Posterior cingulate gyrus (tissue), 11 donors: ENCODE results near the gene POLR2A.

Experiments used
- DNase-seq, 10 donors: peaks; one replicate each; pipeline versions ENCODE4 v3.0.0 to v3.0.0-alpha.2; 2020 to 2021; ENCODE audit warnings: mixed read lengths in 3 of 10
- intact Hi-C: fragments of 100-400 bp; cut with DNase I; formaldehyde crosslinking; loops from one replicate; pipeline ENCODE4 v1.15.1; 2023

Gene POLR2A

DNA sequence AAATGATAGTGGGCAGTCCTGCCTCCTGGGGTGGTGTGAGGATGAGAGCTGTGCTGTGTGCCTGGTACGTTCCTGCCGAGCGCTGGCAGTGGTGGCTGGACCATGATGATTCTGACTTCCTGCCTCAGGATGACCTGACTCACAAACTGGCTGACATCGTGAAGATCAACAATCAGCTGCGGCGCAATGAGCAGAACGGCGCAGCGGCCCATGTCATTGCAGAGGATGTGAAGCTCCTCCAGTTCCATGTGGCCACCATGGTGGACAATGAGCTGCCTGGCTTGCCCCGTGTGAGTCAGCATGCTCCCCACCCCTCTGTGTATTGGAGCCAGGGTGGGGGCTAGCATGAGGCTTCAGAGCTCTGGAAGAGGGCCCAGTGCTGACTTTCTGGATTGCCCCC lies 13.1 kb downstream of the POLR2A start:
- DNase-seq, result peak in 1 of 10 donors; percentile 59
- intact Hi-C loops, result no loop called here

DNA sequence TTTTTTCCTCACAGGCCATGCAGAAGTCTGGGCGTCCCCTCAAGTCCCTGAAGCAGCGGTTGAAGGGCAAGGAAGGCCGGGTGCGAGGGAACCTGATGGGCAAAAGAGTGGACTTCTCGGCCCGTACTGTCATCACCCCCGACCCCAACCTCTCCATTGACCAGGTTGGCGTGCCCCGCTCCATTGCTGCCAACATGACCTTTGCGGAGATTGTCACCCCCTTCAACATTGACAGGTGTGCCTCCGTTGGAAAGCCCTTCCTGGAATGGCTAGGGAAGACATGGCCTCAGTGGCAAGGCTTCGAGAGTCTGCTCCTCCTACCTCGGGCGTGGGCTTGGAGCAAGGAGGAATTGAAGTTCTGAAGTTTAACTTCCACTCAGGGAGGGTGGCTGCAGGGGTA lies 13.5 kb downstream of the POLR2A start:
- intact Hi-C loops, result no loop called here
- DNase-seq, result peak in 1 of 10 donors; percentile 74

DNA sequence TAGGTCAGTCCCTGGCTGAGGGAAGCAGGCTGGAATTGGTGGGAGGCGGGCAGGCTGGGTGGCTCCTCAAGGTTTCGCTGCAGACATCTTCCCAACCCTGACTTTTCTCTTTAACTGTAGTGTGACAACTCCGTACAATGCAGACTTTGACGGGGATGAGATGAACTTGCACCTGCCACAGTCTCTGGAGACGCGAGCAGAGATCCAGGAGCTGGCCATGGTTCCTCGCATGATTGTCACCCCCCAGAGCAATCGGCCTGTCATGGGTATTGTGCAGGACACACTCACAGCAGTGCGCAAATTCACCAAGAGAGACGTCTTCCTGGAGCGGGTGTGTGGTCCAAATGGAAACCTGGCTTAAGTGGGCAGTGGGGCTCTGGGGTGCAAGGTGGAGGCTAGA lies 15.0 kb downstream of the POLR2A start:
- DNase-seq, result peak in 1 of 10 donors; percentile 52
- intact Hi-C loops, result no loop called here

DNA sequence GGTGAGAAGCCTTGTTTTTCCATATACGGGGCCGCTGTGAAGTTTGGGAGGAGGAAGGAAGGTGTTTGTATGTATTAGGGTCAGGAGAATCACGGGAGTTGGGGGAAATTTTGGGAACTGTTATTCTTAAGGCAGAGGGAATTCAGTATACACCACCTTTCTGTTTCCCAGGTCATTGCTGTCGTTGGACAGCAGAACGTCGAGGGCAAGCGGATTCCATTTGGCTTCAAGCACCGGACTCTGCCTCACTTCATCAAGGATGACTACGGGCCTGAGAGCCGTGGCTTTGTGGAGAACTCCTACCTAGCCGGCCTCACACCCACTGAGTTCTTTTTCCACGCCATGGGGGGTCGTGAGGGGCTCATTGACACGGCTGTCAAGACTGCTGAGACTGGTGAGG lies 17.6 kb downstream of the POLR2A start:
- peak in 1 of 10 donors; percentile 35 for DNase-seq
- intact Hi-C loops, result no loop called here

DNA sequence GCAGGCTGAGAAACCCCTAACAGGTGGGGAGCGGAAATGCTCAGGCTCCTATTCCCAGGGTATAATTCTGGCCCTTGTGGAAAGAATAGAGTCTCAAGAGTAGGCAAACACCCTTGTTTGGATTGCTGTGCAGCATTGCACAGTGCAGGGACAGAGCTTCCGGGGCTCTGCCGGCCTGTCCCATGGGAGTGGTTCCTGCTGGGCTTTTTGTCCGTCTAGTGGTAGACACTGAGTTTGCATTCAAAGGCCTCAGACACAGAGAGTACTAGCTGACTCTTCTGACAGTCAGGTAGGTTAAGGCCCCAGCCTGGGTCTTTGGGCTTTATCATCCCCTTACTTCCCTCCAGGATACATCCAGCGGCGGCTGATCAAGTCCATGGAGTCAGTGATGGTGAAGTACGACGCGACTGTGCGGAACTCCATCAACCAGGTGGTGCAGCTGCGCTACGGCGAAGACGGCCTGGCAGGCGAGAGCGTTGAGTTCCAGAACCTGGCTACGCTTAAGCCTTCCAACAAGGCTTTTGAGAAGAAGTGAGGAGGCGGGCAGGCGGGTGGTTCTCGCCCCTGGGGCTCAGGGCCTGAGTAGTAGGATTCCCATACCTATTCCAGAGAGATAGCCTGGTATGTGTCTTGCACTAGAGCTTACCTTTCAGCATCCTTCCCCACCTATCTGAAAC lies 18.1 kb downstream of the POLR2A start:
- intact Hi-C loops, result no loop called here

DNA sequence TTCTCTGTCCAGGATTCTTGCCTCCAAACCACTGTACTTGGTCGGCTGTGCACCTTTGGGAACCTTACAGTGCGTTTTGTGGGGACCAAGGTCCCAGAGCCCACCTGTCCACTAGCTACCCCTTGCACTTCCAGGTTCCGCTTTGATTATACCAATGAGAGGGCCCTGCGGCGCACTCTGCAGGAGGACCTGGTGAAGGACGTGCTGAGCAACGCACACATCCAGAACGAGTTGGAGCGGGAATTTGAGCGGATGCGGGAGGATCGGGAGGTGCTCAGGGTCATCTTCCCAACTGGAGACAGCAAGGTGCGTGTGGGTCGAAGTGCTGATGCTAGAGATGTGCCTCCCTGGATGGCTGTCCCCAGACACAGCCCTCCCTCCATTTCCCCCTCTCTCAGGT lies 18.8 kb downstream of the POLR2A start:
- peak in 1 of 10 donors; percentile 70 for DNase-seq
- intact Hi-C loops, result no loop called here

More for the DNA sequence above, 18.1 kb downstream of the POLR2A start:
- DNase-seq, result peak in 1 of 10 donors; percentile 72

DNA sequence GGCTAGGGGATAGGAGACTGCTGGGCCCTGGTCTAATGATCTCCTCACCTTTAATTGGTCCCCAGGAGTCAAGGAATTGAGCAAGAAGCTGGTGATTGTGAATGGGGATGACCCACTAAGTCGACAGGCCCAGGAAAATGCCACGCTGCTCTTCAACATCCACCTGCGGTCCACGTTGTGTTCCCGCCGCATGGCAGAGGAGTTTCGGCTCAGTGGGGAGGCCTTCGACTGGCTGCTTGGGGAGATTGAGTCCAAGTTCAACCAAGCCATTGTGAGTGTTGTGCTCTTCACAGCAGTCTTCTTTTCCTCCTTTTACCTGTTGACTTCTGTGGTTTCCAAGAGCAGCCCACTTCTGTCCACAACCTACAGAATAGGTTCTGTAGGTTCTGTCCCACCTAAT lies 19.4 kb downstream of the POLR2A start:
- intact Hi-C loops, result no loop called here
- DNase-seq, result peak in 1 of 10 donors; percentile 36

DNA sequence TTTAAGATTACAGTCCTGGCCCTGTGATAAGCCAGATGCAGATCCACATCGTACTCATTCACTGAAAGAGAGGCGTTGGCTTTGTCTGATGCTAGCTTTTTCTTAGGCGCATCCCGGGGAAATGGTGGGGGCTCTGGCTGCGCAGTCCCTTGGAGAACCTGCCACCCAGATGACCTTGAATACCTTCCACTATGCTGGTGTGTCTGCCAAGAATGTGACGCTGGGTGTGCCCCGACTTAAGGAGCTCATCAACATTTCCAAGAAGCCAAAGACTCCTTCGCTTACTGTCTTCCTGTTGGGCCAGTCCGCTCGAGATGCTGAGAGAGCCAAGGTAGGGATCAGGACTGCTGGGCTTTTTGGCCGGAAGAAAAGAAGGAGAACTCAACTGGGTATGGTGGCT lies 24.0 kb downstream of the POLR2A start:
- DNase-seq, result no peak
- intact Hi-C loops, result no loop called here

DNA sequence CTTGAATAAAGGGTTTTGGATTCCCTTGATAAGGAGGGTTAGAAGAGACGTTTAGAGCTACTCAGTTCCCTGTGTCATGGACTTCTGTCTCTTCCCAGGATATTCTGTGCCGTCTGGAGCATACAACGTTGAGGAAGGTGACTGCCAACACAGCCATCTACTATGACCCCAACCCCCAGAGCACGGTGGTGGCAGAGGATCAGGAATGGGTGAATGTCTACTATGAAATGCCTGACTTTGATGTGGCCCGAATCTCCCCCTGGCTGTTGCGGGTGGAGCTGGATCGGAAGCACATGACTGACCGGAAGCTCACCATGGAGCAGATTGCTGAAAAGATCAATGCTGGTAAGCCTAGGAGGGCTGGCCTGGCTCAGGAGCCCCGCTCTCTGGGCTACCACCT lies 24.7 kb downstream of the POLR2A start:
- DNase-seq, result no peak
- intact Hi-C loops, result no loop called here

DNA sequence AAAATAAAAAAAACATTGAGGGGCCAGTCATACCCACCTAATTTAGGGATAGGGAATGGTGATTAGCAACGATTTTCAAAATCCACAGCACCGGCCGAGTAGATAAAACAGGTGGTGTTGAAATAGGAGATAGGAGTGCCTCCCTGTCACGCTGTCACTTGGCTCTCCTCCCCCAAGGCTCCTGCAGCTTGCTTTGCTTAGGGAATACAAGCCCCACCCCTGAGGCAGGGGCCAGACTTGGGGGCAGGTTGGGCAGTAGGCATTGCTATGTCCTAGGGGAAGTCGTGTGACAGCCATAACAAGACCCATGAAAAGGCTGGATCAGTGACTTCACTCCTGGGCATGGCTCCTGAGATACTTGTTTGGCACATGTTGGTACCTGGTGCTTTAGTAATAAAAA lies 25.8 kb downstream of the POLR2A start:
- intact Hi-C loops, result no loop called here
- DNase-seq, result no peak

DNA sequence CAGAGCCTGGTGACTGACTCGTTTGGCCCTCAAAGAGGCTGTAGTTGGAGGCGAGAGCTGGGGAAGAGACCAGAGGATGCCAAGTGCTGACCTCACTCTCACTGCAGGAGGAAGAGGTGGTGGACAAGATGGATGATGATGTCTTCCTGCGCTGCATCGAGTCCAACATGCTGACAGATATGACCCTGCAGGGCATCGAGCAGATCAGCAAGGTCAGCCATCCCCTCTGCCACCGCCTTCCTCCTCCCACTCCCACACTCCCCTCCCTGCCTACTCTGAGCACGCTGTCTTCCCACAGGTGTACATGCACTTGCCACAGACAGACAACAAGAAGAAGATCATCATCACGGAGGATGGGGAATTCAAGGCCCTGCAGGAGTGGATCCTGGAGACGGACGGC lies 26.9 kb downstream of the POLR2A start:
- intact Hi-C loops, result no loop called here

DNA sequence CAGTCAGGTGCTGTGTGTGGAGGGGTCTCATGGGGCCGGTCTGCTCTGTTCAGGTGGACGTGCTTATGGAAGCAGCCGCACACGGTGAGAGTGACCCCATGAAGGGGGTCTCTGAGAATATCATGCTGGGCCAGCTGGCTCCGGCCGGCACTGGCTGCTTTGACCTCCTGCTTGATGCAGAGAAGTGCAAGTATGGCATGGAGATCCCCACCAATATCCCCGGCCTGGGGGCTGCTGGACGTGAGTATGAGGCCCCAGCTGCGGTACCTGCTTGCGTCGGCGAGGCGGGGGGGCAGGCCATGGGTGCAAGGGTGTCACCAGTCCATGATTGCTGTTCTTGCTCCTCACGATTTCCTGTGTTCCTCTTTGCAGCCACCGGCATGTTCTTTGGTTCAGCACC lies 27.9 kb downstream of the POLR2A start:
- intact Hi-C loops, result no loop called here
- no peak for DNase-seq

More for the DNA sequence above, 26.9 kb downstream of the POLR2A start:
- DNase-seq, result no peak

DNA sequence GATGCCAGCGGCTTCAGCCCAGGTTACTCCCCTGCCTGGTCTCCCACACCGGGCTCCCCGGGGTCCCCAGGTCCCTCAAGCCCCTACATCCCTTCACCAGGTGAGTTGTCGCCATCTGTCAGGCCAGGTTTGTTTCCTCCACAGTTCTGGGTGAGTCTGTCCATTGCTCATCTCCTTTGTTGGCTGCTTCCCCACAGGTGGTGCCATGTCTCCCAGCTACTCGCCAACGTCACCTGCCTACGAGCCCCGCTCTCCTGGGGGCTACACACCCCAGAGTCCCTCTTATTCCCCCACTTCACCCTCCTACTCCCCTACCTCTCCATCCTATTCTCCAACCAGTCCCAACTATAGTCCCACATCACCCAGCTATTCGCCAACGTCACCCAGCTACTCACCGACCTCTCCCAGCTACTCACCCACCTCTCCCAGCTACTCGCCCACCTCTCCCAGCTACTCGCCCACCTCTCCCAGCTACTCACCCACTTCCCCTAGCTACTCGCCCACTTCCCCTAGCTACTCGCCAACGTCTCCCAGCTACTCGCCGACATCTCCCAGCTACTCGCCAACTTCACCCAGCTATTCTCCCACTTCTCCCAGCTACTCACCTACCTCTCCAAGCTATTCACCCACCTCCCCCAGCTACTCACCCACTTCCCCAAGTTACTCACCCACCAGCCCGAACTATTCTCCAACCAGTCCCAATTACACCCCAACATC lies 28.8 kb downstream of the POLR2A start:
- intact Hi-C loops, result no loop called here
- DNase-seq, result no peak

DNA sequence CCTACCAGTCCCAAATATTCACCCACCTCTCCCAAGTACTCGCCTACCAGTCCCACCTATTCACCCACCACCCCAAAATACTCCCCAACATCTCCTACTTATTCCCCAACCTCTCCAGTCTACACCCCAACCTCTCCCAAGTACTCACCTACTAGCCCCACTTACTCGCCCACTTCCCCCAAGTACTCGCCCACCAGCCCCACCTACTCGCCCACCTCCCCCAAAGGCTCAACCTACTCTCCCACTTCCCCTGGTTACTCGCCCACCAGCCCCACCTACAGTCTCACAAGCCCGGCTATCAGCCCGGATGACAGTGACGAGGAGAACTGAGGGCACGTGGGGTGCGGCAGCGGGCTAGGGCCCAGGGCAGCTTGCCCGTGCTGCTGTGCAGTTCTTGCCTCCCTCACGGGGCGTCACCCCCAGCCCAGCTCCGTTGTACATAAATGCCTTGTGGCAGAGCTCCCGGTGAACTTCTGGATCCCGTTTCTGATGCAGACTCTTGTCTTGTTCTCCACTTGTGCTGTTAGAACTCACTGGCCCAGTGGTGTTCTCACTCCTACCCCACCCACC lies 29.8 kb downstream of the POLR2A start:
- intact Hi-C loops, result loop anchor here (1.0 kb wide), 1 partner anchor 47 kb away; the partner anchor contains the start of gene SENP3
- no peak for DNase-seq

DNA sequence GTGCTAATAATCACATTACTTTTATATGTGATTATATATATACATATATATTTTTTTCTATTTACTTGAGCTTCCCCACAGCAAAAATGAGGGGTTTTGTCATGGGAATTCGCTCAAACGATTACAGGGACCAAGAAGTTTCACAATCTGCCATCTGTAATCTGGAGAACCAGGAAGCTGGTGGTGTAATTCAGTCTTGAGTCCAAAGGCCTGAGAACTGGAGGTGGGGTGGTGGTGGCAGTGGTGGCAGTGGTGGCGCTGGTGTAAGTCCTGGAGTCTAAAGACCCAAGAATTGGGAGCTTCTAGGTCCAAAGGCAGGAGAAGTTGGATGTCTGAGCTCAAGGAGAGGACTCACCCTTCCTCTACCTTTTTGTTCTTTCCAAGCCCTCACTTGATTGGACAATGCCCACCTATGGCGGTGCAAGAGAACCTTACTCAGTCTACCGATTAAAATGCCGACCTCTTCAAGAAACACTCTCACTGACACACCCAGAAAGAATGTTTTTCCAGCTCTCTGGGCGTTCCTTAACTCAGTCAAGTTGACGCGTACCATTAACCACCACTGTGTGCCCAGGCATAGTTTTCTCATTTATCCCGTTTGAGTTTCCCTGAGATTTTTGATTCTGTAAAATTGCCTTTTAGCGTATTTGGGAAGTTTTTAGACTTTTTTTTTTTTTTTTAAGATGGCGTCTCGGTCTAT lies 31.9 kb downstream of the POLR2A start:
- DNase-seq, result no peak
- intact Hi-C loops, result no loop called here

DNA sequence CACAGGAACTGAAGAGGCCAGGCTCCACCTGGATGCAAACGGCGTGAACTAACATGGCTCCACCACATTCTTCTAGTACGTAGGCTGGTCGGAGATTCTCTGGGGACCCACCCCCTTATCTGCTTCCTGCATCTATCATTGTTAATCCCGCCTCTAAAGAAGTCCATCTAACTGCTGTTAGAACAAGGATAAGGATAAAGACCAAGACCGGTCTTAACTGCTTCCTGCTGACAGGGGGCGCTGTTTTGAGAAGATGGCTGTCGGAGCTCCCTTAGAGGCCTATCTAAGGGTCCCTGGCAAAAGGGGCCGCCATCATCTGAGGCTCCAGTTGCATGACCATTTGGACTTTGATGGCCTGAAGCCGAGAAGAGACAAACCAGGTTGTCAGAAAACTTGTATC lies 38.9 kb downstream of the POLR2A start:
- intact Hi-C loops, result no loop called here
- no peak for DNase-seq

DNA sequence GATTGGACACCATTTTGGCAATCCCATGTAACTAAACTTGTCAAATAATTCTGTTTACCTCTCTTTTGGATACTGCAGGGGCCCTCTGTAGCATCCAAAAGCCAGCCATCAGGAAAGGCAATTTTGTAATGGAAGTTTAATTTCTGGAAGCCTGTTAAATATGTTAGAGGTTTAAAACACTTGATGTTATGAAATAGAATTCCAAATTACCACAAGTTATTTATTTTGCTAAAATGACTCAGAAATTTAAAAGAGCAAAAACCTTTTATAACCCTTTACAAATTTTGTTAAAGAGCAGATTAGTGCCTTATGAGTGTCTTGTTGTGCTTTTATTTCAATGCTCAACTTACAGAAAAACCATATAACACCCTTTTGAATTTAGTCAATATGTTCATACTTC lies 44.7 kb downstream of the POLR2A start:
- no peak for DNase-seq
- intact Hi-C loops, result no loop called here

DNA sequence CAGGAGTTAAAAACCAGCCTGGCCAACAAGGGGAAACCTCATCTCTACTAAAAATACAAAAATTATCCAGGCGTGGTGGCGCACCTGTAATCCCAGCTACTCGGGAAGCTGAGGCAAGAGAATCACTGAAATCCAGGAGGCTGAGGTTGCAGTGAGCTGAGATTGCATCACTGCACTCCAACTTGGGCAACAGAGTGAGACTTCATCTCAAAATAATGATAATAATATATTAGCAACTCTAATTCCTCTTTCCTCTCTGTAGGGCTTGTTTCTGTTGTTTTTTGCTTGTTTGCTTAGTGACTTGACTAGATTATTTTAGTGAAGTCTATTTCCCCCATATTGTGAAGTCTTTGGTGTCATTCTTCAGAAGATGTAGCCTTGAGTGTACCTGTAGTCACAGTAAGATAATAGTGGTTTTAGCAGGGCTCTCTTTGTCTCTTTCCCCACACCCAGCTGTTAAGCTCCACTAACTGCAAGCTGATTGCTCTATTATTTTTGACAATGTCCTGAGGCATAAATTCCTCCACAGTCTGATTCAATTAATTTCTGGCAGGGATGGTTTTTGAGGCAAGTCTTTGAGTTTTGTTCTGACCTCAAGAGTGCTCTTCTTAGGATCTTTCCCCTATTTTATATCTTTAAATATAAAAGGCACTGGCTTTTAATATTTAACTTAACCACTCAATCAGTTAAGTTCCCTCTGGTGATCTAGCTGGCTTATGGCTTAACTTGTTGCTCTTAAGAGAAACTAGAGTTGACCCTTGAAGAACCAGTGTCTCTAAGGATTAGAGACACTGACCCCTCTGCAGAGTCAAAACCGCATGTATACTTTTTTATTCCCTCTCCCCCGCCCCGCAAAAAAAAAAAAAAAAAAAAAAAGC lies 46.1 kb downstream of the POLR2A start:
- peak in 1 of 10 donors; percentile 21 for DNase-seq
- intact Hi-C loops, result no loop called here

DNA sequence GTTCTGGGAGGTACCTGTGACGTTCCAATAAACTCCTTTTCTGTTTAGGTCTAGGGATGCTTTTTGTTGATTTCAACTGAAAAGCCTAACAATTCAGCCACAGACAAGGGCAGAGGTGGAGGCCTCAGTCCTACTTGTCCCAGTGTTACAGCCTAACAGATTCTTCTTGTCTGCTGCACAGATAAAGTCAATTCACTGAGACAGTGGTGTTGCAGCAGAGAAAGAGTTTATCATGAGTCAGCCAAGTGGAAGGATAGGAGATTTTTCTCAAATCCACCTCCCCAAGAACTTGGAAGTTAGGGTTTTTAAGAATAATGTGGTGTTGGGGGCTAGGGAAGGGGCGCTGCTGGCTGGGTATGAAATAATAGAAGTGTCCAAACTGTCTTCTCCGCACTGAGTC lies 53.9 kb downstream of the POLR2A start:
- intact Hi-C loops, result no loop called here
- no peak for DNase-seq

DNA sequence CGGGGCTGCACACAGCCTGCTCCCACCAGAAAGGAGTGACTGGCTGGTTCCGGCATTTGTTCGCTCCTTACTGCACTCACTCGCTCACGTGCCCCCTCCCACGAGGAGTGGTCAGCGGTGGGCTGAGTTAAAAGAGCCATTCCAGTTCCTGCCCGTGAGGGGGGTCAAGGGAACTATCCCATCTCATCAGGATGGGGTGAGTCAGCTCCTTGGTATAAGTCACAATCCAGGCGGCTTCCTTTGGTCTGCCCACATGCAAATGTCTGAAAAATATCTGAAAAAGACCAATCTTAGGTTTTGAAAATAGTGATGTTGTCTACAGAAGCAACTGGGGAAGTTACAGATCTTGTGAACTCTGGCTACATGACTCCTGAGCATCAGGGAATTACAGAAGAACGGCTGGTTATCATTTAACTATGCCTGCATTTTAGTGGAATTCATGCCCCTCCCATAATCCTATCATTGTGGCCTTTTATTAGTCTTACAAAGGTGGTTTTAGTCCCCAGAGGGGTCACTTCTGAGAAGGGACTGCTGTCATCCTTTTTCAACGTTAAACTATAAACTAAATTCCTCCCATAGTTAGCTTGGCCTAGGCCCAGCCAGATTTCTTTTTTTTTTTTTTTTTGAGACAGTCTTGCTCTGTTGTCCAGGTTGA lies 54.9 kb downstream of the POLR2A start:
- intact Hi-C loops, result no loop called here
- DNase-seq, result no peak
